Measurements from ENCODE around the gene LHX4. TPM values are rescaled to one million over a fixed set of nuclear protein-coding genes. Genes with fewer than 3 reads are reported as not detected.

LHX4 gene
- total and polyA plus RNA-seq, 2 of the 4 experiments (the other 2 are of a cell fraction), result 0.05 to 0.18 TPM

GRCh38 chr1:180198611-180199010 lies 31.5 kb upstream of the LHX4 start:
- Histone ChIP-seq H3K4me3 (ENCODE audit: insufficient read depth, low read depth, low read length) (no peak overlapping the region), H3K14ac (replicated peaks; ENCODE audit: low read depth, low read length) (no peak overlapping the region), H2BK20ac (ENCODE audit: low read depth, low read length) (no peak overlapping the region), H3K27ac (ENCODE audit: insufficient read depth, low read length) (no peak overlapping the region), H3K4ac (ENCODE audit: low read depth, low read length) (no peak overlapping the region), H4K8ac (ENCODE audit: low read depth in 2 of 2, low read length in 2 of 2) (no peak overlapping the region), H3K56ac (ENCODE audit: extremely low read depth, insufficient read depth, low read length) (no peak overlapping the region), H2AFZ (replicated peaks; ENCODE audit: low read length, poor library complexity) (no peak overlapping the region), H2BK120ac (ENCODE audit: low read depth, low read length) (no peak overlapping the region), H3K9me1 (ENCODE audit: insufficient read depth, low read length) (peaks cover 13% of the 10 kb centered on the region), H3K36me3 (ENCODE audit: control insufficient read depth, insufficient read depth, low read length) (peaks cover 84% of the 10 kb centered on the region), H3K4me1 (ENCODE audit: control insufficient read depth, insufficient read depth, low read length) (no peaks in the 10 kb centered on the region; the same call in 1 of the 2 replicates), H2BK5ac (ENCODE audit: low read depth, low read length, poor library complexity, severe bottlenecking) (no peak overlapping the region), H4K5ac (ENCODE audit: low read depth, low read length) (no peak overlapping the region), H4K91ac (ENCODE audit: insufficient read depth, low read depth, low read length) (no peak overlapping the region), H3K18ac (ENCODE audit: low read depth, low read length) (no peak overlapping the region), H3K27me3 (ENCODE audit: control insufficient read depth, insufficient read depth, low read length) (no peaks in the 10 kb centered on the region), H3K79me1 (ENCODE audit: low read depth in 1 of 2, low read length in 2 of 2) (peaks cover 0 to 13% of the 10 kb centered on the region in 2 experiments; a peak in 1 of 4 replicates), H3K9ac (ENCODE audit: low read depth, low read length) (no peak overlapping the region), H3K9me3 (ENCODE audit: control insufficient read depth, insufficient read depth, low read length) (no peaks in the 10 kb centered on the region), H4K20me1 (ENCODE audit: insufficient read depth, low read length) (peaks cover 76% of the 10 kb centered on the region), H2AK5ac (ENCODE audit: low read depth, low read length) (no peak overlapping the region), H3K23ac (ENCODE audit: low read depth, low read length) (no peak overlapping the region), H2BK15ac (ENCODE audit: low read depth, low read length) (no peak overlapping the region), H3K4me2 (ENCODE audit: low read depth, low read length) (no peak overlapping the region), H2AK9ac (replicated peaks; ENCODE audit: low read depth, low read length, poor library complexity) (no peak overlapping the region)
- dilution Hi-C loops (cut with HindIII; ENCODE audit: low sequenced_read_pairs, unreplicated experiment), result no loop called here
- in situ Hi-C loops (cut with MboI; ENCODE audit: low sequenced_read_pairs), result no loop called here
- TF ChIP-seq ELK1 (IDR thresholded peaks at IDR 0.05; ENCODE audit: borderline replicate concordance, low read depth, low read length) (no peak), POLR2A (IDR thresholded peaks at IDR 0.05; ENCODE audit: low read depth, low read length) (no peak), RCOR1 (IDR thresholded peaks at IDR 0.05; ENCODE audit: insufficient replicate concordance, low read length) (no peak), FOS (IDR thresholded peaks at IDR 0.05; ENCODE audit: low read depth, low read length) (no peak), MXI1 (IDR thresholded peaks at IDR 0.05; ENCODE audit: borderline replicate concordance, low read depth, low read length) (no peak), BHLHE40 (IDR thresholded peaks at IDR 0.05; ENCODE audit: low read depth, low read length) (no peak), RFX5 (IDR thresholded peaks at IDR 0.05; ENCODE audit: low read depth, low read length) (no peak)
- DNase-seq (no peak), ATAC-seq (ENCODE audit: low read depth) (no peak)
- intact Hi-C loops (cut with micrococcal nuclease), result no loop called here
- CTCF ChIA-PET, result no interaction called here
- 89% methylated on average over 3 of the region's 5 CpGs; no CpG with 5 or more reads in 1 of the 2 experiments for WGBS, 2 experiments (ENCODE audit: extremely low coverage in 2 of 2, insufficient read length in 1 of 2)
- no TSS peak for BruUV-seq (replicated peaks)
- POLR2A ChIA-PET (ENCODE audit: unreplicated experiment), result no interaction called here

Data from IMR-90 (cell line).